HG03095 (cell line): ENCODE data around the gene NEGR1.

Experiments used
- ATAC-seq: cut with Tn5 transposase; IDR thresholded peaks from one replicate; pipeline ENCODE4 v1.9.1; 2021; ENCODE audit warnings: moderate library complexity; ENCODE audit not compliant: unreplicated experiment

The NEGR1 gene

DNA sequence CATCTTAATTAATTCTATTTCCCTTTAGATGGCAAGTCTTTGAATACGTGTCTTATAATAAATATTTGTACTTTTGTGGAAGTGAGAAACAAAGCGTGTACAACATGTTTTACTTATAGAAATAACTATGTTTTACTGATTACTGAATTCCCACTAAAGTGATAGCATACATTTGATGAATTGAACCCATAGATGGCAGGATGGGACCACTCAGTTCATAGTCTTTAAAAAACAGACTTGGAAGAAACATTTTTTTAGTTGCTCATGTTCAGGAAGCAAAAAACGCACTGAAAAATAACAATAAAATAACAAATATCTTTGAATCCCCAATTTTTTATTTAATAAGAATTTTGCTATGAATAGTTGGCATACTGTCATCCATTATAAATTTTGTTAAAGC lies 694.4 kb downstream of the NEGR1 start:
- ATAC-seq, result no peak

DNA sequence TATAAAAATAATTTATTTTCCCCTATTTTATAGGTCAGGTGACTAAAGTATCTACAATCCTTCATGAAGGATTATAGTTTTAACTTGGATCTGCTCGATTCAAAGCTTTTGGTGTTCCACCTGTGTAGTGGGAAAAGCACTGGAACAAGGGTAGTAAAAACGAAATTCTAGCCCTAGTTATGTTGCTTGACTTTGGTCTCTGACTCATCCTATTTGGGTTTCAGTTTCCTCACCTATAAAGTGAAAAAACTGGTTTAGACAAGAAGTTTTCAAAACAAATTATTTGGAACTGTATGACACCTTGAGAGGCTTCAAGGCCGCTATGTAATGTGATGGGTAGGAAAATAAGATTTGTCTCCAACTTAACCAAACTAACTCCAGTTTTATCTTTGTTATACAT lies 696.3 kb downstream of the NEGR1 start:
- ATAC-seq, result no peak

DNA sequence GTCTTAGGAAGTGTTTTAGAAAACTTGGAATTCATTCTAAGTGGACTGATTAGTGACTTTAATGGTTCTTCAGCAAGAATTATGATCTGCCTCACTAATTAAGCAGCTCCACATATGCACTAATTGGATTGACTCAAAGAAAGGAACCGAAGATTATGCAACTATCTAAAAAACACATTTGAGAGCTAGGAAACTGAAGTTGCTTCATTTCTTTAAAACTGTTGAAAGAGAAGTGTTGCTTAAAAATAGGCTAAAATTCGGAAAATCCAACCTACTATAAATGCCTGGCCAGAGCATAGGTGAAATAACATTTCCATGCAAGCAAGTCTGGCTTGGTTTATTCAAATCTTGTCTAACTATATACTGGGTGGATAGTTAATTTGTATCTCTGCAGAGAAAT lies 698.6 kb downstream of the NEGR1 start:
- ATAC-seq, result no peak

DNA sequence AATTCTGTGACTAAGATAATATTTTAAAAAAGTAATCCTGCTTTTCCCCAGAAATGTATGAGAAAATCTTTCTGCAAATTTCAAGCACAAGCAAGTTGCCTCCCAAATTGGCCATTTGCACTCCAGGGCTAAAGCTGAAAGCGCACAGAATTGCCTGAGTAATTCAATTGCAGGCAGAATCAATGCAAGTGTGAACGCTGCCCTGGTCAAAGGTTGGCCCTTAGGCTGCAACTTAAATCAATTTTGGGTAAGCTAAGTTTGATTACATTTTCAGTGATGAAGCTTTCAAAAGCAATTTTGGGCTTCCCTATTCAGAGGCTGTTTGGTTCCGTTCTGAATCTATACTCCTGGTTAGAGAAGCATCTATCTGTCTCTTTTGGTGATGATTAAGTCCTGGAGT lies 699.7 kb downstream of the NEGR1 start:
- ATAC-seq, result no peak

DNA sequence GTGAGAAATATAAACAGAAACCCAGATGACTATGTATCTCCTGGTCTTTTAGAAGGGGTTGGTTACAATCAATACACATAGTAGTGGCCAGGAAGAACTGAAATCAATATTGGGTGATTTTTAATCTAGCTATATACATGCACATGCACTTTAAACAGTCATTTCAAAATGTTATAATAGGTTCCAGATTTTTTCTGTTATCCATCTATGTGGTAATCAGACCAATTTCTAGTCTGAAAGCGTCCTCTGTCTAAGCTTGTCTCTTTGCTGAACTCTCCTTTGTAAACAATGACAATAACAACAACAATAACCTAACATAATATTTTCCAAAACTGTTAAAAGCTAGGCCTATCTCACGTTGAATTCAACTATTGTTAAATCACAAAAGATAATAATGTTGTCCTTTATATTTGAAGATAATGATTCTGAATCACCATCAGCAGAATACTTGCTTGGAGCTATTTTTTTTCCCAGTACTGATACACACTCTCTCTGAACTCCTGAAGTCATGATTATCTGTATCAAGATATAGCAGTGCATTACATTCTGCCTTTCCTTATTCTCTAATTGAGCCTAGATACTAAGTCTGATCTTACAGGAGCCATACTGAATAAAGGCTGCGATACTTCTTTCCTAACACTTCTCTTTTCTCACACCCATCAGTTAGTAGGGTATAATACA lies 704.7 kb downstream of the NEGR1 start:
- ATAC-seq, result no peak

DNA sequence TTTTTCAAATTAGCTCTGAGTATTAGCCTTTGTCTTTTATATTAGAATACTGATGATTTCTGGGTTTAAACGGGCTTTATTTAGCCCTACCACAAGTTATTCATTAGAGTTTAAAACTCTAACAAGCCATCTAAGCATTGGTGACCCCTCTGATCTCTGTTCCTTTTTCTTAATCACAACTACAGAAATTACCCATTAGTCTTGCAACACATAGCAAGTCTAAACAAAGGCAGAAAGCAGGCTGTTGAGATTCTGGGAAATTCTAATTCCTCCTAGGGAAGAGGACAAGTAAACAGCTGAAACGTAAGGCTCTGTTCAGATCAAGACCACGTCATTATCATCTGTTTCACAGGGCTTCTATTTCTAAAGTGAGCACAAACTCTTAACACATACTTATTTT lies 710.3 kb downstream of the NEGR1 start:
- ATAC-seq, result no peak

DNA sequence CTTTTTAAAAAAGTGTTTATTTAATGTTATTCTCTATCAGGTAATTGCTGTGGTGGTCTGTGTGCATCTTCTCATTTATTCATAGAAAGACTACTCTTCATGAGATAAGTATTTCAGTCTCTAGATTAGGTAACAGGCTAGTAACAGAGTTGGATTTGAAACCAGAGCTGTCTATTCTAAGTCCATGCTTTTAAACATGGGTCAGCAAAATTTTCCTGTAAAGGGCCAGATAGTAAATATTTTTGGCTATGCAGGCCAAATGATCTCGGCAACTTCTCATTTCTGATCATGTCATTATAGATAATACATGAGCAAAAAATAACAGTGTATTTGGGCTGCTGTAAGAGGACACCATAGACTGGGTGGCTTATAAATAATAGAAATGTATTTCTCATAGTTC lies 715.9 kb downstream of the NEGR1 start:
- ATAC-seq, result no peak

DNA sequence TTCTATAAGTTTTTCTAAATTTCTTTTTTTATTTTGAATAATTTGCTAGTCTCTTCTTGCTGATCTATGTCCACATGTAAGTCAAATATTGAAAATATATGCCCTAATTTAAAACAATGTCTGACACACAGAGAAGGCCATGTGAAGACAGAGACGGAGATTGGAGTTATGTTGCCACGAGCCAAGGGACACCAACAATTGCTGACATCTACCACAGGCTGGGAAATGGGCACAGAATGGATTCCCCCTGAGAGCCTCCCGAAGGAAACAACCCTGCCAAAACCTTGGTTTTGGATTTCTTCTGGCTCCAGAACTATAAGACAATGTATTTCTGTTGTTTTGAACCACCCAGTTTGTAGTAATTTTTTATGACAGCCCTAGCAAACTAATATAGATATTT lies 716.5 kb downstream of the NEGR1 start:
- ATAC-seq, result no peak

DNA sequence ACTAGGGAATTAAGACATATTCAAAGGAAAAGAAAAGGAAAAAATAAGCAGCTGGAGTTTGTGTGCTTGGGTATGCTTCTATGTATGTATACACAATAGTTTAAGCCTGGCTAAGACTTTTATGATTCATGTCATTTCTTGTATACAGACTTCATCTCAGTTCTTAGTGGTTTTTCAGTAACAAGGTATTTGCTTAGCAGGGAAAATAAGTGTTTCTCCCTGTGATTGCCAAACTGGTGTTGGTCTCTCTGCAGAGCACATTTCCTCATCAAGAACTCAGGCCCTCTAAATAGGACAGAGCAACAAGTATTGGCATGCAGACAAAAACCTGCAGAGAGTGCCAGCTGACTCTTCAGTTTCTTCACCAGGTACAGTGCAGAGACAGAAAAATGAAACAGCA lies 717.1 kb downstream of the NEGR1 start:
- ATAC-seq, result no peak

DNA sequence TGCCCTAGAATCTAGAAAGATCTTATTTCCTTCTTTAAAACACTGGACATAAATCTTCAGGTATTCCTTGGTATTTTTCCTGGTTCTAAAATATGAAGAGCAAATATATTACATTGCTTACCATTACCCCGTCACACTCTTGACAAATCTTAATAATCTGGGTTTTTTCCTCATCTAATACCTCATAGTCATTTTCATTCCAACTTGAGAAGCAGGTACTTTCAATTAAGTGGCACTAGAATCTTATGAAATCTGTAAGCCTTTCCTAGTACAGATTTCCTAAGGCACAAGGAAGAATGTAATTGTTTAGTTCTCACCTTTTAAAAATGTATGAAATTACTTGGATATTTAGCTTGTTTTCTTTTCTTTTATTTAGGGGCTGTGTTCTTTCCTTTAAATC lies 720.0 kb downstream of the NEGR1 start:
- no peak for ATAC-seq

DNA sequence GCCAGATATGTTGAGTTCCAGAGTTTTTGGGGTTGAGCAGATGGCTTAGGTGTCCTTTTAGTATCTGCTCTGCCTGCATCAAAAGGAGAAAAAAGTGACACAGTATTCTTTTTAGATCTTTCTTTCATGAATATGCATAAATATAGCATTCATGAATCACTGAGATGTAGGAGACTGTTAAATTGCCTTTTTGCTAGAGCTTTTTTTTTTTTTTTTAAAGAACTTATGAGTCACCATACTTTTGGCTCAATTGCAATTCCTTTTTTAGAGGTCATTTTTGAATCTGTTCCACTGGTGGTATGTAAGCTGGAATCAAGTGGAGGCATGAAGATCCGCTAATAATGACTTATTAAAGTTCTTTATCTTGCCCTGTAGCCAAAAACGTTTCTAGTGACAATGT lies 720.6 kb downstream of the NEGR1 start:
- no peak for ATAC-seq

DNA sequence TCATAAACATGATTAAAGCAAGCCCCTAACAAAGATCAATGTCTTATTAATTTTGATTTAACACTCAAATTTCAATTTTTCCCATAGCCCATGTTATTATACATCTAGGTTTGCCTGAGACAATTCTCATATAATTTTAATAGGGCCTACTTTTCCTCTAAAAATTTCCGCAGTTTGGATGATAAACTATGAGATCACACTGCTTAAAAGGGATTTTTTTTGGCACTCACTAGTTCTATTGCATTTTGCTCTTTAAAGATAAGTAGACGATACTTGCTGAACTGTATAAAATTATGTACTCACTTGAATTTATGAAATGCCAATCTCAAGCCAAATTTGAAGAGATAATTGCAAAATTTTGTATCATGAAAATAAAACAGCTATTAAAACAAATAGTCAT lies 721.1 kb downstream of the NEGR1 start:
- ATAC-seq, result no peak

DNA sequence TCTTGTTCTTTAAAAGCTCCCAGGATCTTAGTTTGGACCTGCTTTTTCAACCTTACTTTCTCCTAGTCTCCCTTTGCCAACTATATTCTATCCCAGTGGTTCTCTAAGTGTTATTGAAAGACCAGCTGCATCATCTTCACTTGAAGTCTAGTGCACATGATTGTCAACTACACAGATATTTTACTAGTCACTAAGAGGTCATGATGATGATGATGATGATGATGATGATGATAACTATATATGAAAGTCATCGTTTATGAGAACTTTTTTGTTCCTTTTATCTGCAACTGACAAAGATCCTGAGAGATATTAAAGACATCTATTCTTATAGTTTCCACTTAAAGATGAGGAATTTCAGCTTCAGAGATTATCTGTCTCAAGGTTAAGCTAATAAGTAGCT lies 722.5 kb downstream of the NEGR1 start:
- no peak for ATAC-seq

DNA sequence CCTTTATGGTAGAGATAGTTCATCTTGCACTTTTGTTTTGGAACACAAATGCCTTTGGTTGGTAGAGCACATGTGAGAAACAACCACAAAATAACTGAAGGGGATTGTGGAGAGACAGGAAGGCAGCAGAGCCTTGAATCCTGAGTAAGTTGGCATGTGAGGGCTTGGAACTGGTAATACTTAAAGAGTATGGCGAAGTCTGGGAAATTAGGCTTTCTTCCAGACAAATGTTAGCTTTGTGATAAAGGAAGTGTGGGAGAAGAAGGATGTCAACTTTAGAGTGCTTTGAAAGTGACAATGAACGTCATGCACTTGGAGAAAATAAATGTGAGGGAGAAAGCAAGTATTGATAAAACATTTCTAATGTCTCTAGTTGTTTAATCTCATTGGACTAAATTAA lies 725.2 kb downstream of the NEGR1 start:
- ATAC-seq, result no peak

DNA sequence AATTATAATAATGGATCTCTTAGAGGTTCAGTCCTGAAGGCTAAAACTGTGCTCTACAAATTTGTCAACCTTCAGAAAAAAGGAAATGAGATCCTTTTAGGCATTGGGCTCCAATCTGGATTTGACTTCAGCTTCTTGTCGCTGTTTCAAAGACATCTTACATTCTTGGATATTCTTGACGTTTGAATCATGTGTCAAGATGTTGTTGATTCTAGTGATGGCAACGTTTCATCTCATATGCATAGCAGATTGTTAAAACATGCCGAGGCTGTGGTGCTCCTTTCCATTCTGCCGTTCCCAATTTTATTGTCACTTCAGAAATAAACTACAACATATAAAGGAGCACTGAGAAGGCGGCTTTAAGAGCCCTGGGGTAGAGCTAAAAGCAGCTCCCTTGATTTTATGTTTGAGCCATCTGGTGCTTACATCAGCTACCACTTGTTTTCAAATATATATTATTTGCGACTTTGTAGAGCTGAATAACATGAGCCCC lies 733.9 kb downstream of the NEGR1 start:
- ATAC-seq, result no peak

DNA sequence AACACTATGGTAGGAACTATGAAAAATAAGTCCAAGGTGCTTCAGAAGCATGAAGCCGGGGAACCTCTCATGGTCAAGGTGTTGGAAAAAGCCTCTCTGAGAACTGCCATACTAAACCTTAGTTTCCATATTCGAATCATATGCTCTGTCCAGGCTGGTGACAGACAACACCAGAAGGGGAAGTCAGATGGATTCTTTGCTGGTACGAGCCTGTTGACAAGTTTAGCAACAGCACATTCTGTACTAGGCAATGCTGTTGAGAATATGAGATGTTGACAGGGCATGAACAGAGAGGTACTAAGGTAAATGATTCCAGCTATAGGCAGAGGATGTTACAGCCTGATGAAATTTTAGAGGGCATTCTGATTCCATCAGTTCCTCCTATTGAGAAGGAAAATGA lies 740.2 kb downstream of the NEGR1 start:
- ATAC-seq, result no peak

DNA sequence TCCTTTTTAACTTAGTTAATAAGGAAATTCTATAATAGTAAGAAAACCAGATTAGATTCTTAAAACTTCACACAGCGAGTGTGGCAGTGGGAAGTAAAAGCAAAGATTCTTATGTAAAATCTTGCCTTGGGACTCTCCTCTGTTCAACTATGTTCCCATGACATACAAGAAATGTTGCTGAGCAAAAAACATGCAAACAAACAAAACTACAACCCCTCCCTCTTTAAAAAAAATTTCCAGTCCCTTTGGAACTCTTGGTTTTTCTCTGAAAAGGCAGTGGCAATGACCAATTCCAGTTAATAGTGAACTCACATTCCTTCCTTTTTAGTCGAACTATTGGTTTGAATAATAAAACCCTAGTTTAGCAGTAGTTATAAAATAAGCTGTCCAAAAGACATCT lies 748.4 kb downstream of the NEGR1 start:
- ATAC-seq, result no peak

DNA sequence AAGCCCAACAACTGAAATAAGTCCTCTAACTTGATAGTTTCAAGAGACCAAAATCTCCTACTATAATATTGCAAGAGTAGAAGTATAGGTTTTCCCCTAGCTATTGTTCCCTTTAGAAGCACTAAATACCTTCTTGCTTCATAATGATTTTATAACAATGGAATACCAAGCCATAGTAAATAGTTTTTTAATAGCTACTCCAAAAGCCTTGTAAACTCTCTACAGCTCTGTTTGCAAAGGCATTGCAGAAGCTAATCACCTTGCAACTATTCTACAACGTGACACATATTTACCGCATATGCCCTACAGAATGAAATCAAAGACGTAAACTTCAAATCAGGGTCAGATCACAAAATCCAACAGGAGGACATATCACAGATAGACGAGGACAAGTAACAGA lies 750.0 kb downstream of the NEGR1 start:
- no peak for ATAC-seq

DNA sequence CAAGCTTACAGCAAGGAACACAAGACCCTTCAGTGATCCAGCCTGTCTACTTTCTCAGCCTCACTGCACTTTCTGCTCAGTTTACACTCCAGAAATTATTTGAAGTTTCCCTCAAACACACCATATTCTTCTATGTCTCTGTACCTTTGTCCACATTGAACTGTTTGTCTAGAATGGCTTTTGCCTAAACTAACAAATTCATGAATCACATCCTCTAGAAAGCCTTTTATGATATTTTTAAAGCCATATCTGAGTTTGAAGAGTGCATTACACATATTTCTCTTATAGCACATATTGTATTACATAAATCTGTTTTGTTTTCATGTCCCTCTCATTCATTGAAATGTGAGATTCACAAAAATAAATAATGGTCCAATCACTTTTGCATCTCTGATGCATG lies 755.5 kb downstream of the NEGR1 start:
- ATAC-seq, result no peak

DNA sequence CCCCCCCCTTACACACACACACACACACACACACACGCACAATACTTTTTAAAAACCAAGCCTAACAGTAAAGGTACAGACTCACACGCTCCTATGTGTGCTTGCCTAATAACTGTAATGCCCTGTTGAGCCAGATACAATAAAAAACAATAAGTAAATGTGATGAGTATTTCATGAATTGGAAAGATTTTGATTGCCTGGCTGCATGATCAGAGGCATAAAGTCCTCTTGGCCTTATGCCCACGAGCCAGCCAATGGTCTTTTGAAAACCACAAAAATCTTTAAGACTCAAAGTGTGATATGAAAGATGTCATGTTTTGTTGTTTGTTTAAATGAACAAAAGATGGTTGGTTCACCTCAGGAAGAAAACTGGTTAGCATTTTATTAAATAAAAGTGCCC lies 759.6 kb downstream of the NEGR1 start:
- ATAC-seq, result no peak

DNA sequence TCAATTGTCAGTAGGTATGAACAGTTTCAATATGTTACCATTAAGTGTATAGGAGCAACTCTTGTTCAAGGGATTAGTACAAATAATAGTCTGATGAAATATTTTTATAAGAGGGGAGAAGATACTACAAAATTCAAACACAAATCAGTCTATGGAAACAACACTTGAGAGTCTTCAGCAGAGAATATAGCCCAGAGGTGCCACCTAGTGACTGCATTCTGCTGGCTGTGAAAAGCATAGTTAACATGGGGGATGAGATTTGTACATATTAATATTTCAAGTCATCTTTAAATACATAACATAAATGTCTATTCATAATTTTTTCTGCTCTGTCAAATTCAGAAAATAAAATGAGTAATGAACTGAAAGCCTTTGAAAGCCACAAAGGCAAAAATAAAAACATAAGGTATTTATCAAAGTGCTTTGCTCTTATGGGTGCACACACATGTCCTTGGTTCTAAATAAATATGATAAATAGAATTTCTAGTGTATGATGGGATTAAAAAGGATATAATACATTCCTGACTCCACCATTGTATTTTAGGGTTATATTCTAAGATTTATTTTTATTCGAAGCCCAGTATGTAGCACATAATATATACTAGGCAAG lies 760.6 kb downstream of the NEGR1 start:
- no peak for ATAC-seq

DNA sequence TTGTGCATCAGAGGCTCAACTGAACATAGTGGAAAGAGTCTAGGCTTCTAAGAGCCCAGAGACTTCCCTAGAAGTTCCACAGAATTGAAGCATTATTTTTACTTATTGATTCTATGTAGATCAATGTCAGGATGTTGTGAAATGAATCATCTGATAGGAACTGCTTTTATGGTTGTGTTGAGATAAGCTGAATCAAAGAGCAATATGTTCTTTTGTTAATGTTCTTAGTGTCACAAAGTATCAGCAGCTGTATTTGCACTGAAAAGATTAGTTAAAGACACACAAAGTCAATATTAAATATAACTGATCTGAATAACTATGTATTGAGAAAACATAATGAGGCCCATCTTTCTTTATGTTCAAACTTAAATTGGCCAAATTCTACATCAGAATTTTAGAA lies 770.8 kb downstream of the NEGR1 start:
- ATAC-seq, result no peak

DNA sequence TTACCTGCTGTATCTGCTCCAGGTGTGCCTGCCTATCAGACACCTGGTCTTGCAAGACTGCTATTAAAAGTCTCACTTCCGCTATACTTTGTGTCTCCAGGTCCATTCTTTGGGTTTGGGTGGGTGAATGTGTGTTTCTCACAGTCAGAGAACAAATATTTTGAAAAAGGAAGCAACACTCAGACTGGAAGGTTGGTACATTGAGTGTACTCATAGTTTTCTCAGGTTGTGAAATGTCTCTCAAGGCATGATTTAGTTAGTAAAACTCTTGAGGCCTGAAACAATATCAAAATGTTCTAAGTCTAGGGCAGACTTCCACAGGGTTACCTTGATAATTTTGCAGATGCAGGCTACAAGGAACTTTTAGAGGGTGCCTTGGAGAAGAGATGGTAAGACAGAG lies 771.6 kb downstream of the NEGR1 start:
- ATAC-seq, result no peak
